Stimulated activated CD4-positive, alpha-beta T cell treated with anti-CD3 and anti-CD28 coated beads, Interleukin-15, amount 100 ng/mL, for 24 hours (primary cell): Measurements from ENCODE around the gene APOBR.
"Not testable (repeated sequence)": the region's sequence is repeated elsewhere in the genome, so short reads cannot be mapped to it uniquely, and the experiment has no call there.

Experiments
- DNase-seq: peaks from one replicate; pipeline ENCODE4 v3.0.0-alpha.2; 2020

APOBR gene, protein sequence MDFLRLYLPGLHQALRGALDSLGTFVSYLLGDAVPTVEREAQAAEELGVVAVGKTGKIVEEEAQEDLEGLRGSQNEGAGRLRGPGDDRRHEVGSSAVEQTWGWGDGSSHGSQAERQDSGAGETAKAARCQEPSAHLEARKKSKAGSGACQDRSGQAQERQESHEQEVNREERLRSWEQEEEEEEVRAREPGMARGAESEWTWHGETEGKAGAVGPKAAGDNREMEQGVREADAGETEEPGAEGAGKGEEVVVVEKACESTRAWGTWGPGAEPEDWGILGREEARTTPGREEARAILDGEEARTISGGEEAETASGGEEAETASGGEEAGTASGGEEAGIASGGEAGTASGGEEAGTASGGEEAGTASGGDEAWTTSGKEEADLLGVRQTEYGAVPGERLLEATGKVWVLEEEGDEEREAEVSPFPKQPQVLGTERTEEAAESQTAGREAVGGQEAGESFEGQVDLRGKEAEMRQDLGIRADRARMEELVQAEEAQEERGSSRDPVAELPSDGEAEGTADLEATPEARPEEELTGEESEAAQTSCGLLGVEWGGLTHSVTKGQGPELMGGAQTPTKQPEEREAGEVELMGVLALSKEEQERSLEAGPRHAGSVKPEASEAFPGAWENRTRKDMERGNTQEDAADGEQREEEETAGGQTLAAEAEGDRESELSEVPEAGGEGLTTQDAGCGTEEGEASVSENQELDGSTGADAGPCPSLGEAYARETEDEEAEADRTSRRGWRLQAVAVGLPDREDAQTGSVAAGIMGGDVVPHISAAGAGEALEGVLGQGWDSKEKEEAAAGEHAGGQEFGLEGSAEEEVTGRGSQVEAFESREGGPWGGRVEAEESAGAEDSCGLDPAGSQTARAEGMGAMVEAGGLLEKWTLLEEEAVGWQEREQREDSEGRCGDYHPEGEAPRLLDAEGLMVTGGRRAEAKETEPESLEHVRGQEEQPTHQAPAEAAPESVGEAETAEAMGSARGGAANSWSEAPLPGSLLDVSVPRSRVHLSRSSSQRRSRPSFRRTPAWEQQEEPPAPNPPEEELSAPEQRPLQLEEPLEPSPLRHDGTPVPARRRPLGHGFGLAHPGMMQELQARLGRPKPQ

DNA sequence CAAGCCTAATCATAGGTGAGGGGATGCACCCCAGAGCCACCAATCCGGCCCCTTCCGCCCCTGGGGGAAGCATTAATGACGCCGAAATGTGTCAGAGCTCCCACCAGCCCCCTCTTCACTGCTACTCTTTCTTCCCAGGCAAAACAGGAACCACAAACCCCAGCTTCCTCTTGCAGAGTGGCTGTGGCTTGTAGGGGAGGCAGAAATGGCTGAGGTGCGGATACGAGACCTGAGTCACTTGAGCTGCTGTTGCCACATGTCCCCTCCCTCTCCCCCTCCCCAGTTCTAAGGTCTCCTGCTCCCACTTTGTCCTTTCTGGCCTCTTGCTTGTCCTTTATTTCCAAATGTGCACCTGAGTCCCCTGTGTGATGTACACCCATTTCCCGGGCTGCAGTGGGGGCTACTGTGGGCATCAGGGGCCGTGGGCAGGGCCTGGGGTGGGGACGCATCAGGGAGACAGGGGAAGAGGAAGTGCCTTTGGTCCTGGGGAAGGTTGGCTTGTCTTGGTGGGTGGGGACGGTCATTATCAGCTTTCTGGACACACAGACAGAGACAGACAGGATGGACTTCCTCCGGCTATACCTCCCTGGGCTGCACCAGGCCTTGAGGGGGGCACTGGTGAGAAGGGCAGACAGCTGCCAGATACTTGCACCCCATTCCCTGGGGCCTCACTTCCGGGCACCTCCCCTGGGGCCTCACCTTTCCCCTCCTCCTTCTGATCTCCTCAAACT, at the start of gene APOBR:
Gene APOBR (plus strand): TSS at position 523 of the 731 bp plus-strand sequence. CDS start 39 bp downstream, at position 562.
- DNase-seq, result peak; percentile 89

DNA sequence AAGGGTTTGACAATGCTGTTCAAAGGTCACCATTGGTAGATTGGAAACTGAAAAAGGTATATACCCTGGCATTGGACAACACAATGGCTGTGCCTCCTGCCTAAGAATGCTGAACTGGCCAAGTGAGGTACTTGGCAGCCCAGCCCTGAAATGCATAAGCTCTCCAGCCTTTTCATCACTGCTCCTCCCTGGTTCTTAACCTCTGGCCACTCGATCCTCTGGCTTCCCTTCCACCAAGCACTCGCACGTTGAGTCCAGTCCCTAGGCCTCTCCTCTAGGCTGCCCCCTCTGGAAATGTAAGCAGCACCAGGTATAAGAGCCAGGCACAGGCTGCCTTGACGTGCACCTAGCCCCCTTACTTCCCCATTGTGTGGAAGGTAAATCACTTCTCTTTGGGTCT, 48.1 kb upstream of the APOBR start:
- not testable (repeated sequence) for DNase-seq

DNA sequence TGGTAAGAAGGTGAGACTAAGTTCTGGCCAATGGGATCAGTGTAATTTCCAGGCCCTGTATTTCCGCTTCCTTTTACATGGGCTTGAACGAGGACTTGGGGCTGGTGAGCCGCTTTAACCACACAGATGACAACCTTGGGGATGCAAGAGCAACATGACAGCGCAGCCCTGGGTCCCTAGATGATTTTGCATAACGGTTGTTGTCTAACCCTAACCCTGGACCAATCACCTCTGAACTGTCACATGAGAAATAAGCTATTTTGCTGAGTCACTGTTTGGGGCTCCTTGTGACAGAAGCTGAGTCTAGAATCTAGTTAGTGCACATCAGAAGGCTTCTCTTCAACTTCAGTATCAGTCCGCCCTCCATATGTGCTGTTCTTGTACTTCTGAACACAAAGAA, 47.4 kb upstream of the APOBR start:
- not testable (repeated sequence) for DNase-seq

DNA sequence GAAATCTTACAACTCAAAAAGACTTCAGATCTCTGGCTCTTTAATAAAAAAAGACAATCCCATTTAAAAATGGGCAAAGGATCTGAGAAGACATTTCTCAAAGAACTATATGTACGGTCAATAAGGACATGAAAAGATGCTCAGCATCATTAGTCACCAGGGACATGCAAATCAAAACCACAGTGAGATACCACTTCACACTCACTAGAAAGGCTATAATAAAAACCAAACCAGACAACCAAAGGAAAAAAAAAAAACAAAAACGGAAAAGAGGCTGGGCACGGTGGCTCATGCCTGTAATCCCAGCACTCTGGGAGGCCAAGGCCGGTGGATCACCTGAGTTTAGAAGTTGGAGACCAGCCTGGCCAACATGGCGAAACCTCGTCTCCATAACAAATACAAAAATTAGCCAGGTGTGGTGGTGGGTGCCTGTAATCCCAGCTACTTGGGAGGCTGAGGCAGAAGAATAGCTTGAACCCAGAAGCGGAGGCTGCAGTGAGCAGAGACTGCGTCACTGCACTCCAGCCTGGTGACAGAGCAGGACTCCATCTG, 20.7 kb upstream of the APOBR start:
- no peak for DNase-seq

DNA sequence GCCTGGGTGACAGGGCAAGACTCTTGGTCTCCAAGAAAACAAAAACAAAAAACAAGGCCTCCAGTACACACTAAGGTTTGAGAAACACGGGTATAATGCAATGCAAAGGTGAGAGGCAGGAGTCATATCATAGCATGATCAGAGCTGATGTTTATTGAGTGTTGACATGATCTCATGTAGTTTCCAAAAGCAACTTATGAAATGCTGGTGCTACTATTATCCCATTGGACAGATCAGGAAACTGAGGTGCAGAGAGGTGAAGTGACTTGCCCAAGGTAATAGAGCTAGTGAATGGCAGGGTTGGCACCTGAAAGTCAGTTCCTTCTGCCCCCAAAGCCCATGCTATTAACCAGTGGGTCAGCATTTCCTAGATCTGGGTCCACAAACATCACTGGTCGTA, 19.2 kb upstream of the APOBR start:
- DNase-seq, result no peak

DNA sequence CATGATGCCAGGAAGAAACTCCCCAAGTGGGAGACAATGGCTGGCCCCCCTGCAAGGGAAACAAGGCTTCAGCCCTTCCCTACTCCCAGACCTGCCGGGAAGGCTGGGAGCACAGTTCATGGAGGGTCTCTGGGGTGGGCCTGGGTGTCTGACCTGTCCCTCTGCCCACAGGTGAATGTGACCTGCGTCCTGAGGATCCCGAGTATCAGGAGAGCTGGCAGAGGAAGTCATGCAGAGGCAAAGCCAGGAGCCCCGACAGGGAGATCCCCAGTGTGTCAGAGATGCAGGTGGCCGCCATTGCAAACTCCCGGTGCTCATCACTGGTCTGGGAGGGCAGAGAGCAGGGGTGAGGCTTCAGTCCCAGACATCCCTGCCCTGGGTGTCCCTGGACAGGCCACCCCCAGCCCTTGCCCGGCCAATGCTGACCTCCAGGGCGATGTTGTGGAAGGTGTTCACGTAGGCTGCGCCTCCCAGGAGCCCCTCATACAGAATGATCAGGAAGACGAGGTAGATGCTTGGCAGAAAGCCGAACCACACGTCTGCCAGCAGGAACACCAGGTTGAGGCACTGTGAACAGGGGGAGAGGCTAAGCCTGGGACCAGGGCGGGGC, 17.0 kb upstream of the APOBR start:
- DNase-seq, result no peak

DNA sequence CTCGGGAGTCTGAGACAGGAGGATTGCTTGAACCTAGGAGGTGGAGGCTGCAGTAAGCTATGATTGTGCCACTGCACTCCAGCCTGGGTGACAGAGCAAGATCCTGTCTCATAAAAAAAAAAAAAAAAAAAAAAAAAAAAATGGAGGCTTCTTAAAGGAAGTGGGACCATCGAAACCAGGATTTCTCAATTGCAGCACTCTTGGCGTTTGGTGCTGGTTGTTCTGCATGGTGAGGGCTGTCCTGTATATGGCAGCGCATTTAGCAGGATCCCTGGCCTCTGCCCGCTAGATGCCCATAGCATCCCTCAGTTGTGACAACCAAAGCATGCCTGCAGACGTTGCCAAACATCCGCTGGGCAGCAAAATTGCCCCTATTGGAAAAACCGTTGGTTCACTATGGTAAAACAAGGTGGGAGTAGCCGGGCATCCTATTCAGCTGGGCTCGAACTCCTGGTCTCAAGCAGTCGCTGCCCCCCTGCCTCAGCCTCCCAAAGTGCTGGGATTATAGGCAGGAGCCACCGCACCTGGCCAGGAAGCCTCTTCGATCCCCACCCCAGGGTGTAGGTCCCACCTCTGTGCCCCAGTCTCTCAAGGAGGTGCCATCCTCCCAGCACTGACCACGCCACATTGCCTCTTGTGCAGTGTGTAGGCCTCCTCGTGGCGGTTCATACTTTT, 15.8 kb upstream of the APOBR start:
- no peak for DNase-seq

DNA sequence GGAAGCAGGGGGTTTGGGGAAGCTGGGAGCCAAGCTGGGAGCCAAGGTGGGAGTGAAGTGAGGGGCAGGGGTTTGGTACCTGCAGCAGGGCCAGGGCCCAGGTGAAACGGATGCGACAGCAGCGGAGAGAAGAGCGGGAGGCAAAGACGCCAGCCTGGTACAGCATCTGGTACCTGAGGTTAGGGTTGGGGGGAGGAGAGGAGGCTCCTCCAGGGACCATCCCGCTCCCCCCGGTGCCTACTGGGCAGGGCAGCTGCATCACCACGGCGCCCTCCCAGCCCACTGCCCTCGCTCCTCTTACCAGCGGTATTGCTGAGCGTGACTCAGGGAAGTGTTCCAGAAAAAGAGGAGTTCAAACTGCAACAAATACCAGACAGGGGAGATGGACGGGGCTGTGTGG, 12.4 kb upstream of the APOBR start:
- DNase-seq, result no peak

DNA sequence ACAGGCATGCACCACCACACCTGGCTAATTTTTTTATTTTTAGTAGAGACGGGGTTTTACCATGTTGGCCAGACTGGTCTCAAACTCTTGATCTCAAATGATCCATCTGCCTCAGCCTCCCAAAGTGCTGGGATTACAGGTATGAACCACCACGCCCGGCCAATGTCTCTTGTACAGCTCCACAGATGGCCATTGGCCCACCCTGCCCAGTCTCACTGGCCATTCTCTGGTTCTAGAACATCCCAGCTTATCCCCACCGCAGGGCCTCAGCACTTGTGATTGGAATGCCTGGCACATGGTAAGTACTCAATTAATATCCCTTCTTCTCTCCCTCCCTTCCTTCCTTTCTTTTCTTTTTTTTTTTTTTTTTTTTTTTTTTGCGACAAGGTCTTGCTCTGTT, 11.1 kb upstream of the APOBR start:
- not testable (repeated sequence) for DNase-seq

DNA sequence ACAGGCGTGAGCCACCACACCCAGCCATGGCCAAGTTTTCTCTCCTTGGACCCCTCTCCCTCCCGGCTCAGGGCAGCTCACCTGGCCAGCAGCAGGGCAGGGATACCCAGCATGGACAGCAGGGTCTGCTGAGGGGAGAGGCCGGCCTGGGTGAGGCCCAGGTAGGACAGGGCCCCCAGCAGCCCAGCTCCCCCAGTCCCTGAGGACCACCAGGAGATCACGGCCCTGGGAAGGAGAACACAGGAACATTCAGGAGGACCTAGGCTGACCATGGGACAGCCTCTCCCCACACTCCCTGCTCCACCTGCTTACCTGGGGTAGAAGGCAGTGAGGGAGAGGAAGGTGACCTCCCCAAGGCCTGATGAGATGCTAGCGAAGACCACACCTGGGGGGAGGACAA, 8.2 kb upstream of the APOBR start:
- no peak for DNase-seq

DNA sequence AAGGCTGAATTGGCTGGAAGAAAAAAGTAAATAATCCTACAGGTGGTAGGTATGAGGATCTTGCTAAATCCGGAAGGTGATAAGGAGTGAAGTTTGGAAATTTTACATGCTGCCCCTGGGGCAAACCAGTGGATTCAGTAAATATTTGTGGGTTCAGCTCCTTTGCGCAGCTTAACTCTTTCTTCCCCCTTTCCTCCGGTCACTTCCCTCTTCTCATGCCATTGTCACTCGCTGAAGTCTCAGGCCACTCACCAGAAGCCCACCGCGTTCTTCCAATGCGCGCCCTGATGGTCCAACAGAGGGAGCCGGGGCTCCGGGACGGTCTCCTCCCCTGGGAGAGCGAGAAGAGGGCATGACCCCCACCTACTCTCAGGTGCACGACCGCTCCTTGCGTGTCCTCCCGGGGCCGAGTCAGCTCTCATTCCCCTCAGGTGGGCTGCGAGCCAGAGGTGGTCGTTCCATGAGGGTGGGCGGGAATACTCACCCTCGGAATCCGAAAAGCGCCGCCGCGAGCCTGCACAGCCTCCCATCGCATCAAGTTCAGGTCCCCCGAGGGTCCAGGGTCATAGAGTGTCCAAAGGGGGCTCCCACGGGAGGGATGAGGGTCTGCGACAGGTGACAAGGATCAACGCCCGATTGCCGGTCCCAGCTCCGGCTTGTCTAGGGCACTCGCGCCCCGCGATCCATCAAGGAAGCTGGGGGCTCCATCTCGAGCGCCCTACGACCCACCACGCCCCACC, 3.0 kb upstream of the APOBR start:
- DNase-seq, result peak; percentile 32

DNA sequence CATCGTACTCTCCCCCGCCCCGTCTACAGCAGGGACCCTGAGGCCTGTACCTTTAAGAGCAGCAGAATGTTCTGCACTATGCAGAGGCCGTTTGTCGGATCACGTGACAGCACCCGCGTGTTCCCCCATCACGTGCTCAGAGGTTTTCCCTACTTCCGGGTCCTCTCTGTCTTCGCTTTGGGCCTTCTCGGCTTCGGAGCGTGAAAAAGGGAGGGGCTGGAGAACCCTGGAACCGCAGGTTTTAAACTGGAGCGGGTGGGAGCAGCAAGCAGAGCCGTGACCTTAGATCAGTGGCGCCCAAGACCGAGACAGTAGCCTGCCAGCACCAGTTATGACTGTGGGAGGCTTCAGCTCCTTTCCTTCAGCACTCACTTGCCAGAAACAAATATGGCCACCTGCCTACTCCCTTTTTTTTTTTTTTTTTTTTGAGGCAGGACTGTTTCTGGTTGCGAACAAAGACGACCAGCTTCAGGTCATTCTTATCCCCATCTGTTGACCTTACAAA, 2.4 kb upstream of the APOBR start, which contains the start of gene CLN3:
Gene CLN3 (minus strand): TSS at position 105 of the 505 bp plus-strand sequence. CDS start 315 bp downstream, outside the sequence.
- peak; percentile 90 for DNase-seq

DNA sequence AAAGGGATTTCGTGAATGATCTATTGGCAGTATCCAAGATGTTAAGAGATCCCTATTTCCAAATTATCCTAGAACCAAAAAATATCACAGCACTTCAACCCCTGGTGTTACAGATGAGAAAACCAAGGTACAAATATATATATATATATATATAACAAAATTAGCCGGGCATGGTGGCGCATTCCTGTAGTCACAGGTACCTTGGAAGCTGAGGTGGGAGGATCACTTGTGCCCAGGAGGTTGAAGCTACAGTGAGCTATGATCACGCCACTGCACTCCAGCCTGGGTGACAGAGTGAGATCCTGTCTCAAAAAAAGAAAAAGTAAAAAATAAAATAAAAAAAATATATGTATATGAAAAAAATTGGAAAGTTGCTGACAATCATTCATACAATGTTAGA, 1.9 kb upstream of the APOBR start:
- no peak for DNase-seq

DNA sequence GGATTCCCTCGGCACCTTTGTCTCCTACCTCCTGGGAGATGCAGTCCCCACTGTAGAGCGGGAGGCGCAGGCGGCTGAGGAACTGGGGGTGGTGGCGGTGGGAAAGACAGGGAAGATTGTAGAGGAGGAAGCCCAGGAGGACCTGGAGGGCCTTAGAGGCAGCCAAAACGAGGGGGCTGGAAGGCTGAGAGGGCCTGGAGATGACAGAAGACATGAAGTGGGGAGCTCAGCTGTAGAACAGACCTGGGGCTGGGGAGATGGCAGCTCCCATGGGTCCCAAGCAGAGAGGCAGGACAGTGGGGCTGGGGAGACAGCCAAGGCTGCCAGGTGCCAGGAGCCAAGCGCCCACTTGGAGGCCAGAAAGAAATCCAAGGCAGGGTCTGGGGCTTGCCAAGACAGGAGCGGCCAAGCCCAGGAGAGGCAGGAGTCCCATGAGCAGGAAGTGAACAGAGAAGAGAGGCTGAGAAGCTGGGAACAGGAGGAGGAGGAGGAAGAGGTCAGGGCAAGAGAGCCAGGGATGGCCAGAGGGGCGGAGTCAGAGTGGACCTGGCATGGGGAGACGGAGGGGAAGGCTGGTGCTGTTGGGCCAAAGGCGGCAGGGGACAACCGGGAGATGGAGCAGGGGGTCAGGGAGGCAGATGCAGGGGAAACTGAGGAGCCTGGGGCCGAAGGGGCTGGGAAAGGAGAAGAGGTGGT, 803 bp downstream of the APOBR start:
- no peak for DNase-seq

DNA sequence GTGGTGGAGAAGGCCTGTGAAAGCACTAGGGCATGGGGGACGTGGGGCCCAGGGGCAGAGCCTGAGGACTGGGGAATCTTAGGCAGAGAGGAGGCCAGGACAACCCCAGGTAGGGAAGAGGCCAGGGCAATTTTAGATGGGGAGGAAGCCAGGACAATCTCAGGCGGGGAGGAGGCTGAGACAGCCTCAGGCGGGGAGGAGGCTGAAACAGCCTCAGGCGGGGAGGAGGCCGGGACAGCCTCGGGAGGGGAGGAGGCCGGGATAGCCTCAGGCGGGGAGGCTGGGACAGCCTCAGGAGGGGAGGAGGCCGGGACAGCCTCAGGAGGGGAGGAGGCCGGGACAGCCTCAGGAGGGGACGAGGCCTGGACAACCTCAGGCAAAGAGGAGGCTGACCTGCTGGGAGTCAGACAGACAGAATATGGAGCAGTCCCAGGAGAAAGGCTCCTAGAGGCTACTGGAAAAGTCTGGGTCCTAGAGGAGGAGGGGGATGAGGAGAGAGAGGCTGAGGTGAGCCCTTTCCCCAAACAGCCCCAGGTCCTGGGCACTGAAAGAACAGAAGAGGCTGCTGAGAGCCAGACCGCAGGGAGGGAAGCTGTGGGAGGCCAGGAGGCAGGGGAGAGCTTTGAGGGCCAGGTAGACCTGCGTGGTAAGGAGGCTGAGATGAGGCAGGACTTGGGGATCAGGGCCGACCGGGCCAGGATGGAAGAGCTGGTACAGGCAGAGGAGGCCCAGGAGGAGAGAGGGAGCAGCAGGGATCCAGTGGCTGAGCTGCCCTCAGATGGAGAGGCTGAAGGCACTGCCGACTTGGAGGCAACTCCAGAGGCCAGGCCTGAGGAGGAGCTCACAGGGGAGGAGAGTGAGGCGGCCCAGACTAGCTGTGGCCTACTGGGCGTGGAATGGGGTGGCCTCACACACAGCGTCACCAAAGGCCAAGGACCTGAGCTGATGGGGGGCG, 1.6 kb downstream of the APOBR start:
- DNase-seq, result no peak

DNA sequence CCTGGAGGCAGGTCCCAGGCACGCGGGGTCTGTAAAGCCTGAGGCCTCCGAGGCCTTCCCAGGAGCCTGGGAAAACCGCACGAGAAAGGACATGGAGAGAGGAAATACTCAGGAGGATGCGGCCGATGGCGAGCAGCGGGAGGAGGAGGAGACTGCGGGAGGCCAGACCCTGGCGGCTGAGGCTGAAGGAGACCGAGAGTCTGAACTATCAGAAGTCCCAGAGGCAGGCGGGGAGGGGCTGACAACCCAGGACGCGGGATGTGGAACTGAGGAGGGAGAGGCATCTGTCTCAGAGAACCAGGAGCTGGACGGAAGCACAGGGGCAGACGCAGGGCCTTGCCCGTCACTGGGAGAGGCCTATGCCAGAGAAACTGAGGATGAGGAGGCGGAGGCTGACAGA, 2.4 kb downstream of the APOBR start:
- no peak for DNase-seq

DNA sequence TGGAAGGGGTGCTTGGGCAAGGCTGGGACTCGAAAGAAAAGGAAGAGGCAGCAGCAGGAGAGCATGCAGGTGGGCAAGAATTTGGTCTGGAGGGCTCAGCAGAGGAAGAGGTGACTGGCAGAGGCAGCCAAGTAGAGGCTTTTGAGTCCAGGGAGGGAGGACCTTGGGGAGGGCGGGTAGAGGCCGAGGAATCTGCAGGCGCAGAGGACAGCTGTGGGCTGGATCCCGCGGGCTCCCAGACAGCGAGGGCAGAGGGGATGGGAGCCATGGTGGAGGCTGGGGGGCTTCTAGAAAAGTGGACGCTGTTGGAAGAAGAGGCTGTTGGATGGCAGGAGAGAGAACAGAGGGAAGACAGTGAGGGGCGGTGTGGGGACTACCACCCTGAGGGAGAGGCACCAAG, 2.9 kb downstream of the APOBR start:
- DNase-seq, result no peak

DNA sequence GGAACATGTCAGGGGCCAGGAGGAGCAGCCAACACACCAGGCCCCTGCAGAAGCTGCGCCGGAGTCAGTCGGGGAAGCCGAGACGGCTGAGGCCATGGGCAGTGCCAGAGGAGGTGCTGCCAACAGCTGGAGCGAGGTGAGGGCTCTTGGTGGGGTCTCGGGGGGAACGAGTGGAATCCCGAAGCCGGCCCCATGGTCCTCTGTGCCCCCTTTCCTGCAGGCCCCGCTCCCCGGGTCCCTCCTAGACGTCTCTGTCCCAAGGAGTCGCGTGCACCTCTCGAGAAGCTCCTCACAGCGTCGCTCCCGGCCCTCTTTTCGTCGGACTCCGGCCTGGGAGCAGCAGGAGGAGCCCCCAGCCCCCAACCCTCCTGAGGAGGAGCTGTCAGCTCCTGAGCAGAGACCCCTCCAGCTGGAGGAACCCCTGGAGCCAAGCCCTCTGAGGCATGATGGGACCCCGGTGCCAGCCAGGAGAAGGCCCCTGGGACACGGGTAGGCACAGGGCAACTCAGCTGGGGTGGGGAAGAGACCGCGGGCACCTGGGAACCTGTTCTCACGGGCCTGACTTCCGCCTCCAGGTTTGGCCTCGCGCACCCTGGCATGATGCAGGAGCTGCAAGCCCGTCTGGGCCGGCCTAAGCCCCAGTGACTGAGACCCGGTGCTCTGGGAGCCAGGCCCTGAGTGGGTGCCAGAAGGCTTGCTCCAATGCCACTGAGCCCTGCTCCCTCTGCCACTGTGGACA, 3.6 kb downstream of the APOBR start:
- no peak for DNase-seq
